NT2/D1 (cell line): ENCODE results near the gene KAZN.

ENCODE experiments used
- SUZ12 ChIP-seq: IDR thresholded peaks from 2 replicates; pipeline ENCODE4 v1.6.1; 2011; ENCODE audit not compliant: insufficient read length, insufficient read depth; ENCODE audit errors: extremely low read depth
- ZNF274 ChIP-seq: IDR thresholded peaks from 2 replicates; pipeline ENCODE4 v1.6.1; 2011; ENCODE audit warnings: mild to moderate bottlenecking, low read depth, low read length

- no peak for TF ChIP-seq SUZ12
- no peak for TF ChIP-seq ZNF274
Measured at GRCh38 chr1:14946684-14947238, 348.3 kb downstream of the KAZN start.
